Upper lobe of right lung (tissue), 1 donor: ENCODE data around the gene PDP2. TPM values are rescaled to one million over a fixed set of nuclear protein-coding genes. Genes with fewer than 3 reads are reported as not detected.
A peak's percentile ranks its signal among the peaks of the same experiment; 100 is the strongest.

Experiments
- ATAC-seq: fragments of 200-7000 bp; cut with Tn5 transposase; one replicate; pipeline ENCODE4 v1.9.1; 2020; ENCODE audit warnings: mild to moderate bottlenecking, moderate library complexity
- DNase-seq: peaks from one replicate; pipeline ENCODE4 v3.0.0-alpha.2; 2020
- H3K27ac ChIP-seq: fragments of 200-600 bp; one replicate; pipeline ENCODE4 v1.8.0; 2022
- H3K27me3 ChIP-seq: fragments of 200-600 bp; one replicate; pipeline ENCODE4 v1.8.0; 2022; ENCODE audit warnings: mild to moderate bottlenecking
- H3K36me3 ChIP-seq: fragments of 200-600 bp; one replicate; pipeline ENCODE4 v1.8.0; 2022
- H3K4me1 ChIP-seq: fragments of 200-600 bp; one replicate; pipeline ENCODE4 v1.8.0; 2022
- H3K4me3 ChIP-seq: fragments of 200-600 bp; one replicate; pipeline ENCODE4 v1.8.0; 2022; ENCODE audit warnings: mild to moderate bottlenecking
- H3K9me3 ChIP-seq: fragments of 200-600 bp; one replicate; pipeline ENCODE4 v1.8.0; 2022
- intact Hi-C: fragments of 100-400 bp; cut with DNase I; formaldehyde crosslinking; loops from one replicate; pipeline ENCODE4 v1.11.0; 2022
- total RNA-seq: library from RNA; stranded (reverse); fragmentation: NEBNext Ultra II Directional; extraction: Animal tissue kit (Norgen Biotek cat#: 25700); gene quantifications from one replicate; pipeline ENCODE4 v1.2.1, GENCODE V29; 2021
- TF ChIP-seq, protein P1 (sequence below): fragments of 200-600 bp; IDR thresholded peaks from one replicate; pipeline ENCODE4 v1.8.0; 2022; ENCODE audit warnings: antibody characterized with exemption
- donor health status: DM: no; HTN: yes; CAD: no; lungs with severe emphysema.

The PDP2 gene
- total RNA-seq, 1 donor from 2014 or later: 22.4 TPM

DNA sequence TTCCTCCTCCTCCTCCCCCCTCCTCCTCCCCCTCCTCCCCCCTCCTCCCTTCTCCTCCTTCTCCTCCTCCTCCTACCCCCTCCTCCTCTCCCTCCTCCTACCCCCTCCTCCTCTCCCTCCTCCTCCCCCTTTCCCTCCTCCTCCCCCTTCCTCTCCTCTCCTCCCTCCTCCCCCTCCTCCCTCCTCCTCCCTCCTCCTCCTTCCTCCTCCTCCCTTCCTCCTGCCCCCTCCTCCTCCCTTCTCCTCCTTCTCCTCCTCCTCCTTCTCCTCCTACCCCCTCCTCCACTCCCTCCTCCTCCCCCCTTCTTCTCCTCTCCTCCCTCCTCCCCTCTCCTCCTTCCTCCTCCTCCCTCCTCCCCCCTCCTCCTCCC is 6.6 kb upstream of the PDP2 start:
- Histone ChIP-seq H3K27me3 (no peaks in the 10 kb centered on the region), H3K4me1 (peaks cover 15% of the 10 kb centered on the region), H3K27ac (no peak overlapping the region), H3K4me3 (no peak overlapping the region), H3K36me3 (no peaks in the 10 kb centered on the region), H3K9me3 (no peaks in the 10 kb centered on the region)
- ATAC-seq: no peak
- TF ChIP-seq, protein P1, sequence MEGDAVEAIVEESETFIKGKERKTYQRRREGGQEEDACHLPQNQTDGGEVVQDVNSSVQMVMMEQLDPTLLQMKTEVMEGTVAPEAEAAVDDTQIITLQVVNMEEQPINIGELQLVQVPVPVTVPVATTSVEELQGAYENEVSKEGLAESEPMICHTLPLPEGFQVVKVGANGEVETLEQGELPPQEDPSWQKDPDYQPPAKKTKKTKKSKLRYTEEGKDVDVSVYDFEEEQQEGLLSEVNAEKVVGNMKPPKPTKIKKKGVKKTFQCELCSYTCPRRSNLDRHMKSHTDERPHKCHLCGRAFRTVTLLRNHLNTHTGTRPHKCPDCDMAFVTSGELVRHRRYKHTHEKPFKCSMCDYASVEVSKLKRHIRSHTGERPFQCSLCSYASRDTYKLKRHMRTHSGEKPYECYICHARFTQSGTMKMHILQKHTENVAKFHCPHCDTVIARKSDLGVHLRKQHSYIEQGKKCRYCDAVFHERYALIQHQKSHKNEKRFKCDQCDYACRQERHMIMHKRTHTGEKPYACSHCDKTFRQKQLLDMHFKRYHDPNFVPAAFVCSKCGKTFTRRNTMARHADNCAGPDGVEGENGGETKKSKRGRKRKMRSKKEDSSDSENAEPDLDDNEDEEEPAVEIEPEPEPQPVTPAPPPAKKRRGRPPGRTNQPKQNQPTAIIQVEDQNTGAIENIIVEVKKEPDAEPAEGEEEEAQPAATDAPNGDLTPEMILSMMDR: no peak
- intact Hi-C loops: no loop called here
- no peak for DNase-seq

DNA sequence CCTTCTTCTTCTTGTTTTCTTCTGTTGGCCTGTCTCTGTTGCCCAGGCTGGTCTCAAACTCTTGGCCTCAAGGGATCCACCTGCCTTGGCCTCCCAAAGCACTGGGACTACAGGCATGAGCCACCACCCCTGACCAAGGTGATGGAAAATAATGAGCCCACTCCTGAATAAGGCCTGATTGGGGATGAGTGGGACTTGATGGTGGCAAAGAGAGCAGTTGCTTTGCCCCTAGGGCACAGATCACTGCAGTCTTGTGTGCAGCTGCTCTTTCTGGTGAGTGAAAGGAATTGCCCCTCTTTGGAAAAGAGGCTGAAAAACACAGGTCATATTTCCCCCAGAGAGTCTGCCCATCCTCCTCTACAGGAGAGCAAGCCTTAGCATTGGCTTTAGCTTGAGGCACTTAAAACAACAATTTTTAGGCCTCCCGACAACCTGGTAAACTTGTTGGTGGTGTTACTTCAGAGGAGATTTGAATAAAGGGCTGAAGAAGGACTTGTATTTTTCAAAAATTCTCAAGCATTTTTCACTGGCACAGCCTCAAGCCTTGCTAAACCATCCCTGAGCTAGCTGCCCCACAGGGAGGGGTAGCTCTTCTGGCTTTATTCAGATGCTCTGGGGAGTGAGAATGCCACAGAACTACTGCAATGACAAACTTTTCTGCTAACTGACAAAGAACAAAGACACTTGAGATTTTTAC is 6.1 kb upstream of the PDP2 start:
- Histone ChIP-seq H3K4me1 (peaks cover 15% of the 10 kb centered on the region), H3K4me3 (no peak overlapping the region), H3K27ac (peak overlapping the region; percentile 2), H3K9me3 (no peaks in the 10 kb centered on the region), H3K27me3 (no peaks in the 10 kb centered on the region), H3K36me3 (no peaks in the 10 kb centered on the region)
- no peak for ATAC-seq
- TF ChIP-seq, protein P1: no peak
- intact Hi-C loops: no loop called here
- no peak for DNase-seq

DNA sequence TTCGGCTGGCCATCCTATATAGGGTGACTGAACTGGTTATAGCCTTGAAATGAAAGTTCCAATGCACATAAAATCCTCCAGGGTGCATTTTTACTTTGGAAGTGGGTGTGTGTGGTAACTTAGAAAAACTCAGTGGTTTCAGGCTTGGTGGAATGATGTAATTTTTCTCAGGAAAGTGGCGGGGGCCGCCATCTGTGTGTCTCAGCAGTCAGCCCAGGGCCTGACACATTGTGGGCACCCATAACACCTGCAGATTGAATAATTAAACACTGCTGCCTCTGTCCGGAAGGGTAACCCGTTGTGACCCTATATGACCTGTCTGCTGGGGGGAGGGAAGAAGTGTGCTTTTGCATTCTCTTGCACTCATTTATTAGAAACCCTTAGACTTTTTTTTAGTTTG is 2.2 kb upstream of the PDP2 start:
- ATAC-seq (no peak), DNase-seq (no peak)
- intact Hi-C loops: no loop called here
- Histone ChIP-seq H3K27ac (no peak overlapping the region), H3K9me3 (no peaks in the 10 kb centered on the region), H3K4me1 (peaks cover 27% of the 10 kb centered on the region), H3K4me3 (no peak overlapping the region), H3K36me3 (no peaks in the 10 kb centered on the region), H3K27me3 (no peaks in the 10 kb centered on the region)
- TF ChIP-seq, protein P1: no peak

DNA sequence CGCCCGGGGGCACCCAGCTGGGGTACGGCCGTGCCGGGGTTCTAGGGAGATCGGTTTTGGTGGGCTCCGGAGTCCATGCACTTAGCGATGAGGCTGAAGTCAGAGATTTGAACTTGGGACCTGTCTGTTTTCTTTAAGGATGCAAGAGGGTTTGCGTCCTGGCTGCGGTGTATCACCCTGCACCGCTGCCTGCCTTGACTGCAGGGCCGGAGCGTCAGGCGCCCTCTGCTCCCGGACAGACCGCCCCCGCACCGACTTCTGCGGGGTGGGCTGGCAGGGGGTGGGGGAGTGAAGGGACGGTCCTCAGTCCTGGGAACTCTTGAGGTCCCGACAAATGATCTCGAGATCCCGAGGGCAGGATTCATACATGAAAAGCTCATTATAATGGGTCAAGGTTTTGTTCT is 701 bp downstream of the PDP2 start:
- H3K27ac ChIP-seq: peak overlapping the region; percentile 90
- H3K36me3 ChIP-seq: peaks cover 19% of the 10 kb centered on the region
- H3K4me1 ChIP-seq: peaks cover 19% of the 10 kb centered on the region
- H3K27me3 ChIP-seq: no peaks in the 10 kb centered on the region
- ATAC-seq: peak; percentile 7
- H3K4me3 ChIP-seq: peak overlapping the region; percentile 88
- TF ChIP-seq, protein P1: no peak
- no peak for DNase-seq
- intact Hi-C loops: no loop called here
- H3K9me3 ChIP-seq: no peaks in the 10 kb centered on the region

DNA sequence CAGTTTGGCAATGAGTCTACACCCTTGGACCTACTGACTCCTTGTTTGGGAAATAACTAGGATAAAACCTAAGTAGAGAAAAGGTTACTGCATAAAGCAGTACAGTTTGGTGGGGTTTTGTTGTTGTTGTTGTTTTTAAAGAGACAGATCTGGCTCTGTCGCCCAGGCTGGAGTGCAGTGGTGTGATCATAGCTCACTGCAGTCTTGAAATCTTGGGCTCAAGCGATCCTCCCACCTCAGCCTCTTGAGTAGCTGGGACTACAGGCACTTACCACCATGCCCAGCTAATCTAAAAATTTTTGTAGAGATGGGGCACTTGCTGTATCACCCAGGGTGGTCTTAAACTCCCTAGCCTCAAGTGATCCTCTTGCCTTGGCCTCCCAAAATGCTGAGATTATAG is 1.2 kb downstream of the PDP2 start:
- ATAC-seq (no peak), DNase-seq (no peak)
- Histone ChIP-seq H3K27ac (no peak overlapping the region), H3K9me3 (no peaks in the 10 kb centered on the region), H3K4me1 (peaks cover 19% of the 10 kb centered on the region), H3K27me3 (no peaks in the 10 kb centered on the region), H3K36me3 (peaks cover 24% of the 10 kb centered on the region), H3K4me3 (peak overlapping the region; percentile 88)
- TF ChIP-seq, protein P1: no peak
- intact Hi-C loops: no loop called here
